Neural cell (in vitro differentiated cells): ENCODE data around the gene PROX1.

Experiments
- CTCF ChIP-seq: fragments of 450-650 bp; IDR thresholded peaks from 2 replicates; pipeline ENCODE4 v1.5.1; 2014; ENCODE audit warnings: antibody characterized with exemption, mild to moderate bottlenecking, moderate library complexity; ENCODE audit not compliant: poor library complexity, severe bottlenecking
- EP300 ChIP-seq: fragments of 450-650 bp; conservative IDR thresholded peaks from 2 replicates; pipeline ENCODE4 v1.6.1; 2014; ENCODE audit warnings: antibody characterized with exemption, mild to moderate bottlenecking, moderate library complexity; ENCODE audit not compliant: poor library complexity, severe bottlenecking
- EZH2 ChIP-seq: fragments of 200-600, 300-800 bp; shearing (Covaris generic), sonication (generic); IDR thresholded peaks from 2 replicates; pipeline ENCODE4 v1.6.1; 2014; ENCODE audit warnings: antibody characterized with exemption, low read length, borderline replicate concordance, mild to moderate bottlenecking; ENCODE audit not compliant: insufficient read depth, poor library complexity, severe bottlenecking
- MXI1 ChIP-seq: fragments of 450-650 bp; conservative IDR thresholded peaks from 2 replicates; pipeline ENCODE4 v1.6.1; 2014; ENCODE audit warnings: antibody characterized with exemption, mild to moderate bottlenecking; ENCODE audit not compliant: poor library complexity, severe bottlenecking
- POLR2AphosphoS5 ChIP-seq: IDR thresholded peaks from 2 replicates; pipeline ENCODE4 v1.6.1; 2012
- RAD21 ChIP-seq: fragments of 450-650 bp; conservative IDR thresholded peaks from 2 replicates; pipeline ENCODE4 v1.6.1; 2014; ENCODE audit warnings: antibody characterized with exemption, mild to moderate bottlenecking, moderate library complexity
- REST ChIP-seq: IDR thresholded peaks from 2 replicates; pipeline ENCODE4 v1.6.1; 2012; ENCODE audit warnings: borderline replicate concordance
- SMC3 ChIP-seq: fragments of 450-650 bp; conservative IDR thresholded peaks from 2 replicates; pipeline ENCODE4 v1.6.1; 2014; ENCODE audit warnings: antibody characterized with exemption, mild to moderate bottlenecking, moderate library complexity; ENCODE audit not compliant: poor library complexity
- TAF1 ChIP-seq: IDR thresholded peaks from 2 replicates; pipeline ENCODE4 v1.6.1; 2012; ENCODE audit warnings: low read depth

- TF ChIP-seq CTCF: no peak
- no peak for TF ChIP-seq POLR2AphosphoS5
- TF ChIP-seq EP300: no peak
- no peak for TF ChIP-seq MXI1
- TF ChIP-seq SMC3: no peak
- no peak for TF ChIP-seq RAD21
- no peak for TF ChIP-seq REST
- TF ChIP-seq EZH2: no peak
- no peak for TF ChIP-seq TAF1
Measured at GRCh38 chr1:213999732-214000131, 12.0 kb downstream of the PROX1 start.
